HepG2 (cell line): ENCODE data around the gene KAT7. TPM values are rescaled to one million over a fixed set of nuclear protein-coding genes. Genes with fewer than 3 reads are reported as not detected.
A peak's percentile ranks its signal among the peaks of the same experiment; 100 is the strongest.

Source experiments
- ARNT ChIP-seq: fragments of 450-650 bp; IDR thresholded peaks from 2 replicates; pipeline ENCODE4 v1.6.1; 2017
- FOXP1 ChIP-seq, 2 experiments: fragments of 450-650 bp in 1 of 2; IDR thresholded peaks; 2 replicates each; pipeline ENCODE4 v1.6.1; 2017 to 2018; ENCODE audit warnings: antibody characterized with exemption in 1 of 2
- GPN1 ChIP-seq: sonication (generic); formaldehyde crosslinking; IDR thresholded peaks from 2 replicates; pipeline ENCODE4 v1.5.1; 2020; ENCODE audit warnings: missing genetic modification reagents, borderline replicate concordance
- HNRNPLL ChIP-seq: fragments of 200-400 bp; formaldehyde crosslinking; IDR thresholded peaks from 2 replicates; pipeline ENCODE4 v1.6.1; 2017; ENCODE audit warnings: mild to moderate bottlenecking, low read depth, low read length; ENCODE audit not compliant: poor library complexity, severe bottlenecking
- HOXA5 ChIP-seq: sonication (generic); formaldehyde crosslinking; IDR thresholded peaks from 2 replicates; pipeline ENCODE4 v1.4.0; 2020; ENCODE audit warnings: missing genetic modification reagents
- JARID2 ChIP-seq: sonication (generic); formaldehyde crosslinking; IDR thresholded peaks from 2 replicates; pipeline ENCODE4 v1.8.1; 2023; ENCODE audit warnings: missing genetic modification reagents, inconsistent platforms; ENCODE audit not compliant: insufficient replicate concordance
- KMT2A ChIP-seq: sonication (generic); formaldehyde crosslinking; IDR thresholded peaks from 2 replicates; pipeline ENCODE4 v1.4.0; 2020; ENCODE audit warnings: missing genetic modification reagents
- MAZ ChIP-seq, 2 experiments: sonication (generic) in 1 of 2; formaldehyde crosslinking in 1 of 2; IDR thresholded peaks; 2 replicates each; pipeline versions ENCODE4 v1.5.0 to v1.6.1; 2012 to 2020; ENCODE audit warnings: low read depth in 2 of 2, mild to moderate bottlenecking in 2 of 2, borderline replicate concordance in 1 of 2, improper control_type of control experiment in 1 of 2, low read length in 1 of 2, missing genetic modification reagents in 1 of 2, moderate library complexity in 1 of 2
- MIER3 ChIP-seq: IDR thresholded peaks from 2 replicates; pipeline ENCODE4 v1.6.1; 2016; ENCODE audit warnings: missing compliant biosample characterization, borderline replicate concordance
- RAD21 ChIP-seq: fragments of 450-650 bp; formaldehyde crosslinking; IDR thresholded peaks from 2 replicates; pipeline ENCODE4 v1.5.0; 2020; ENCODE audit warnings: mild to moderate bottlenecking
- SMAD9 ChIP-seq: sonication (generic); formaldehyde crosslinking; IDR thresholded peaks from 2 replicates; pipeline ENCODE4 v1.5.1; 2020; ENCODE audit warnings: mild to moderate bottlenecking, missing genetic modification reagents
- SNAPC2 ChIP-seq: sonication (generic); formaldehyde crosslinking; IDR thresholded peaks from 2 replicates; pipeline ENCODE4 v1.8.1; 2022; ENCODE audit warnings: mild to moderate bottlenecking, missing genetic modification reagents
- SOX13 ChIP-seq, 3 experiments: fragments of 450-650 bp in 1 of 3; sonication (generic) in 1 of 3; formaldehyde crosslinking in 1 of 3; IDR thresholded peaks in 2 of 3; conservative IDR thresholded peaks in 1 of 3; 2 replicates each; pipeline versions ENCODE4 v1.5.0 to v1.6.1; 2016 to 2020; ENCODE audit warnings: antibody characterized with exemption in 1 of 3, mild to moderate bottlenecking in 1 of 3, missing compliant biosample characterization in 1 of 3, missing genetic modification reagents in 1 of 3, moderate library complexity in 1 of 3
- SRY ChIP-seq: sonication (generic); formaldehyde crosslinking; IDR thresholded peaks from 2 replicates; pipeline ENCODE4 v1.8.0; 2022; ENCODE audit warnings: mild to moderate bottlenecking, missing genetic modification reagents
- XRCC5 ChIP-seq: fragments of 200-400 bp; formaldehyde crosslinking; optimal IDR thresholded peaks from 2 replicates; pipeline ENCODE3; 2017; ENCODE audit warnings: mild to moderate bottlenecking, low read length
- ZNF460 ChIP-seq: sonication (generic); formaldehyde crosslinking; IDR thresholded peaks from 2 replicates; pipeline ENCODE4 v1.5.1; 2020; ENCODE audit warnings: missing genetic modification reagents, mild to moderate bottlenecking, borderline replicate concordance
- ZNF501 ChIP-seq: sonication (generic); formaldehyde crosslinking; IDR thresholded peaks from 2 replicates; pipeline ENCODE4 v1.5.1; 2020; ENCODE audit warnings: mild to moderate bottlenecking, moderate library complexity, missing genetic modification reagents
- ZNF572 ChIP-seq: sonication (generic); formaldehyde crosslinking; IDR thresholded peaks from 2 replicates; pipeline ENCODE4 v1.5.1; 2020; ENCODE audit warnings: mild to moderate bottlenecking, missing genetic modification reagents
- ZNF772 ChIP-seq: sonication (generic); formaldehyde crosslinking; IDR thresholded peaks from 2 replicates; pipeline ENCODE4 v1.5.0; 2020; ENCODE audit warnings: mild to moderate bottlenecking, missing genetic modification reagents
- ZNF83 ChIP-seq: sonication (generic); formaldehyde crosslinking; IDR thresholded peaks from 2 replicates; pipeline ENCODE4 v1.4.0; 2020; ENCODE audit warnings: missing genetic modification reagents, mild to moderate bottlenecking, borderline replicate concordance
- polyA plus RNA-seq, 8 experiments: library from polyadenylated mRNA; depleted of rRNA in 3 of 8; stranded (reverse) in 7 of 8; unstranded in 1 of 8; fragments of >200 nt; fragmentation: Illumina TruSeq in 4 of 8; extraction: Trizol in 4 of 8; gene quantifications; 2 replicates each; pipeline versions ENCODE4 v1.2.1 to v1.2.3, GENCODE V29; 2011 to 2016; ENCODE audit warnings: low read depth in 4 of 8, missing spikeins in 1 of 8, mixed read lengths in 1 of 8; ENCODE audit not compliant: insufficient read depth in 1 of 8
- total RNA-seq, 5 experiments: library from RNA; depleted of rRNA; stranded (reverse); fragments of >200 nt; fragmentation: Illumina TruSeq; extraction: Trizol; gene quantifications; 2 replicates each; pipeline ENCODE4 v1.2.3, GENCODE V29; 2016; ENCODE audit warnings: low read depth in 1 of 5
- TF ChIP-seq, protein P1 (sequence below): sonication (generic); formaldehyde crosslinking; IDR thresholded peaks from 2 replicates; pipeline ENCODE4 v1.5.0; 2020; ENCODE audit warnings: mild to moderate bottlenecking, missing genetic modification reagents, borderline replicate concordance

KAT7 gene
- total and polyA plus RNA-seq, 2 of the 13 experiments (the other 11 are each of a cell fraction or from before 2014, with no cell fraction given): 21.2 to 39.2 TPM

DNA sequence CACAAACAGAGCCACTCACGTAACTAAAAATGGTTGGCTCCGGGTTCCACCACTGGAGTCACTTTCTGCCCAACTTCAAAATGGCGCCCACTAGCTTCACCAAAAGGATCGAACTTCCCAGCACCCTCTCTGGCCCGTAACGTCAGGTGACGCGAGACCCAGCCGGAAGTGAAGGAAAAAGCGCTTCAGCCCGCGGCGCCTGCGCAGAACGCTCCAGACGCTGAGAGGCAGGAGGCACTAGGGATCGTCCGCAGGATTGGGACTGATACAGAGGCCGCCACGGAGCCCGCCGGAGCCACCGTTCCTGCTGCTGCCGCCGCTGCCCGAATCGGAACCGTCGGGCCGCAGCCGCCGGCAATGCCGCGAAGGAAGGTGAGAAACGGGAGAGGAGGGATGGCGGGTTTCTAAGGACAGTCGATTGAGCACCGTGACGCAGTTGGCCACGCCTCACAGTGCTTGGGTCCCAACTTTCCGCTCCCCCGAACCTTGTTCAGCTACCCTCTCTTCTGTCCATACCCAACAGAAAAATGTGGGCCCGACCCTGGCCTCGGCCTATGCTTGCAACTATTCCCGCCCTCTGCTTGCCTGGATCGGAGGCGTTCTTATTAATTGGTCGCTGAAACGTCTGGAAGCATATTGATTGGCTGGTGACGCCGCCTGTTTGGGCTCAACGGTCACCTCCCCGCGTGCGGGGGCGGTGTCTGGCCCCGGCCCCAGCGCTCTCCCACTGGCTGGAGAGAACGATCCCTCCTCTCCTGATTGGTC, at the start of gene KAT7 (continued):
- TF ChIP-seq SMAD9 (CRISPR knock-in tag) (no peak), ZNF501 (CRISPR knock-in tag) (peak; percentile 96), SRY (peak; percentile 89; the same call in 1 of the 2 replicates), KMT2A (CRISPR knock-in tag) (peak; percentile 85), ZNF460 (CRISPR knock-in tag) (no peak), ZNF572 (peak; percentile 91; the same call in 1 of the 2 replicates), RAD21 (CRISPR knock-in tag) (peak; percentile 47; the same call in 1 of the 2 replicates), HOXA5 (no peak), MIER3 (CRISPR knock-in tag) (peak; percentile 72; the same call in 1 of the 2 replicates), SNAPC2 (peak; percentile 11; the same call in 1 of the 2 replicates), XRCC5 (no peak), ZNF83 (peak; percentile 92; the same call in 1 of the 2 replicates), FOXP1 (IDR thresholded peaks at IDR 0.05) (no peak), FOXP1 (CRISPR knock-in tag; IDR thresholded peaks at IDR 0.05) (0 out of 2 replicates have a peak, but pooled peaks have one; percentile 31), SOX13 (IDR thresholded peaks at IDR 0.05) (no peak), SOX13 (CRISPR knock-in tag; conservative IDR thresholded peaks at IDR 0.05 in 1 of 2, IDR thresholded peaks at IDR 0.05 in 1 of 2) (peak in 1 of 2 experiments; percentile 48; a peak in 2 of 4 replicates), GPN1 (no peak), ZNF772 (peak; percentile 92; the same call in 1 of the 2 replicates), MAZ (IDR thresholded peaks at IDR 0.05; ENCODE audit: borderline replicate concordance, low read depth, low read length) (peak; percentile 87; the same call in 1 of the 2 replicates), MAZ (CRISPR knock-in tag; IDR thresholded peaks at IDR 0.05; ENCODE audit: low read depth) (peak; percentile 75; the same call in 1 of the 2 replicates), JARID2 (CRISPR knock-in tag) (peak; percentile 14), HNRNPLL (peak; percentile 62), ARNT (no peak)
- TF ChIP-seq, protein P1, sequence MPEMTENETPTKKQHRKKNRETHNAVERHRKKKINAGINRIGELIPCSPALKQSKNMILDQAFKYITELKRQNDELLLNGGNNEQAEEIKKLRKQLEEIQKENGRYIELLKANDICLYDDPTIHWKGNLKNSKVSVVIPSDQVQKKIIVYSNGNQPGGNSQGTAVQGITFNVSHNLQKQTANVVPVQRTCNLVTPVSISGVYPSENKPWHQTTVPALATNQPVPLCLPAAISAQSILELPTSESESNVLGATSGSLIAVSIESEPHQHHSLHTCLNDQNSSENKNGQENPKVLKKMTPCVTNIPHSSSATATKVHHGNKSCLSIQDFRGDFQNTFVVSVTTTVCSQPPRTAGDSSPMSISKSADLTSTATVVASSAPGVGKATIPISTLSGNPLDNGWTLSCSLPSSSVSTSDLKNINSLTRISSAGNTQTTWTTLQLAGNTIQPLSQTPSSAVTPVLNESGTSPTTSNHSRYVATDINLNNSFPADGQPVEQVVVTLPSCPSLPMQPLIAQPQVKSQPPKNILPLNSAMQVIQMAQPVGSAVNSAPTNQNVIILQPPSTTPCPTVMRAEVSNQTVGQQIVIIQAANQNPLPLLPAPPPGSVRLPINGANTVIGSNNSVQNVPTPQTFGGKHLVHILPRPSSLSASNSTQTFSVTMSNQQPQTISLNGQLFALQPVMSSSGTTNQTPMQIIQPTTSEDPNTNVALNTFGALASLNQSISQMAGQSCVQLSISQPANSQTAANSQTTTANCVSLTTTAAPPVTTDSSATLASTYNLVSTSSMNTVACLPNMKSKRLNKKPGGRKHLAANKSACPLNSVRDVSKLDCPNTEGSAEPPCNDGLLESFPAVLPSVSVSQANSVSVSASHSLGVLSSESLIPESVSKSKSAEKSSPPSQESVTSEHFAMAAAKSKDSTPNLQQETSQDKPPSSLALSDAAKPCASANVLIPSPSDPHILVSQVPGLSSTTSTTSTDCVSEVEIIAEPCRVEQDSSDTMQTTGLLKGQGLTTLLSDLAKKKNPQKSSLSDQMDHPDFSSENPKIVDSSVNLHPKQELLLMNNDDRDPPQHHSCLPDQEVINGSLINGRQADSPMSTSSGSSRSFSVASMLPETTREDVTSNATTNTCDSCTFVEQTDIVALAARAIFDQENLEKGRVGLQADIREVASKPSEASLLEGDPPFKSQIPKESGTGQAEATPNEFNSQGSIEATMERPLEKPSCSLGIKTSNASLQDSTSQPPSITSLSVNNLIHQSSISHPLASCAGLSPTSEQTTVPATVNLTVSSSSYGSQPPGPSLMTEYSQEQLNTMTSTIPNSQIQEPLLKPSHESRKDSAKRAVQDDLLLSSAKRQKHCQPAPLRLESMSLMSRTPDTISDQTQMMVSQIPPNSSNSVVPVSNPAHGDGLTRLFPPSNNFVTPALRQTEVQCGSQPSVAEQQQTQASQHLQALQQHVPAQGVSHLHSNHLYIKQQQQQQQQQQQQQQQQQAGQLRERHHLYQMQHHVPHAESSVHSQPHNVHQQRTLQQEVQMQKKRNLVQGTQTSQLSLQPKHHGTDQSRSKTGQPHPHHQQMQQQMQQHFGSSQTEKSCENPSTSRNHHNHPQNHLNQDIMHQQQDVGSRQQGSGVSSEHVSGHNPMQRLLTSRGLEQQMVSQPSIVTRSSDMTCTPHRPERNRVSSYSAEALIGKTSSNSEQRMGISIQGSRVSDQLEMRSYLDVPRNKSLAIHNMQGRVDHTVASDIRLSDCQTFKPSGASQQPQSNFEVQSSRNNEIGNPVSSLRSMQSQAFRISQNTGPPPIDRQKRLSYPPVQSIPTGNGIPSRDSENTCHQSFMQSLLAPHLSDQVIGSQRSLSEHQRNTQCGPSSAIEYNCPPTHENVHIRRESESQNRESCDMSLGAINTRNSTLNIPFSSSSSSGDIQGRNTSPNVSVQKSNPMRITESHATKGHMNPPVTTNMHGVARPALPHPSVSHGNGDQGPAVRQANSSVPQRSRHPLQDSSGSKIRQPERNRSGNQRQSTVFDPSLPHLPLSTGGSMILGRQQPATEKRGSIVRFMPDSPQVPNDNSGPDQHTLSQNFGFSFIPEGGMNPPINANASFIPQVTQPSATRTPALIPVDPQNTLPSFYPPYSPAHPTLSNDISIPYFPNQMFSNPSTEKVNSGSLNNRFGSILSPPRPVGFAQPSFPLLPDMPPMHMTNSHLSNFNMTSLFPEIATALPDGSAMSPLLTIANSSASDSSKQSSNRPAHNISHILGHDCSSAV (CRISPR knock-in tag): no peak
